Measurements from ENCODE around the gene KRTAP5-1.

The KRTAP5-1 gene

GRCh38 chr11:1560649-1561251 is 24.3 kb downstream of the KRTAP5-1 start:
- no peak for DNase-seq (ENCODE audit: low read depth in 2 of 2)

GRCh38 chr11:1560002-1560648 is 25.0 kb downstream of the KRTAP5-1 start:
- no peak for DNase-seq (ENCODE audit: low read depth in 2 of 2)

GRCh38 chr11:1559111-1559951 is 25.8 kb downstream of the KRTAP5-1 start:
- no peak for DNase-seq (ENCODE audit: low read depth in 2 of 2)

- no peak for DNase-seq (ENCODE audit: low read depth in 2 of 2)
Measured at GRCh38 chr11:1558775-1559110, 26.3 kb downstream of the KRTAP5-1 start.

GRCh38 chr11:1557904-1558774 is 26.9 kb downstream of the KRTAP5-1 start:
- no peak for DNase-seq (ENCODE audit: low read depth in 2 of 2)

GRCh38 chr11:1557051-1557884 is 27.8 kb downstream of the KRTAP5-1 start:
- DNase-seq (ENCODE audit: low read depth in 2 of 2), result no peak

GRCh38 chr11:1556278-1556902 is 28.7 kb downstream of the KRTAP5-1 start:
- DNase-seq (ENCODE audit: low read depth in 2 of 2), result no peak

GRCh38 chr11:1555713-1556153 is 29.4 kb downstream of the KRTAP5-1 start:
- DNase-seq (ENCODE audit: low read depth in 2 of 2), result no peak

- DNase-seq (ENCODE audit: low read depth in 2 of 2), result no peak
Measured at GRCh38 chr11:1554981-1555712, 29.9 kb downstream of the KRTAP5-1 start.

- no peak for DNase-seq (ENCODE audit: low read depth in 2 of 2)
Measured at GRCh38 chr11:1553808-1554594, 31.1 kb downstream of the KRTAP5-1 start.

- DNase-seq (ENCODE audit: low read depth in 2 of 2), result no peak
Measured at GRCh38 chr11:1549338-1550330, 35.4 kb downstream of the KRTAP5-1 start.

GRCh38 chr11:1548221-1549070 is 36.6 kb downstream of the KRTAP5-1 start:
- no peak for DNase-seq (ENCODE audit: low read depth in 2 of 2)

- no peak for DNase-seq (ENCODE audit: low read depth in 2 of 2)
Measured at GRCh38 chr11:1547467-1548098, 37.5 kb downstream of the KRTAP5-1 start.

- DNase-seq (ENCODE audit: low read depth in 2 of 2), result no peak
Measured at GRCh38 chr11:1546536-1547466, 38.3 kb downstream of the KRTAP5-1 start.

- no peak for DNase-seq (ENCODE audit: low read depth in 2 of 2)
Measured at GRCh38 chr11:1546077-1546535, 39.0 kb downstream of the KRTAP5-1 start.
